GM06990 (cell line): ENCODE data around the gene TEDC2.

ENCODE experiments used
- DNase-seq: peaks from one replicate; pipeline ENCODE4 v3.0.0-alpha.2; 2011; ENCODE audit not compliant: insufficient read length; ENCODE audit errors: extremely low read depth
- H3K27me3 ChIP-seq: replicated peaks from 2 replicates; pipeline ENCODE4 v1.6.0; 2011; ENCODE audit warnings: low read length; ENCODE audit not compliant: control insufficient read depth, insufficient read depth
- H3K36me3 ChIP-seq: 2 replicates; pipeline ENCODE4 v1.5.1; 2011; ENCODE audit warnings: low read length; ENCODE audit not compliant: control insufficient read depth, insufficient read depth
- H3K4me3 ChIP-seq: replicated peaks from 2 replicates; pipeline ENCODE4 v1.5.1; 2011; ENCODE audit warnings: low read depth, mild to moderate bottlenecking, control low read depth, low read length
- CTCF ChIP-seq: IDR thresholded peaks from 2 replicates; pipeline ENCODE4 v1.5.1; 2011; ENCODE audit warnings: low read length, control low read depth, mild to moderate bottlenecking, inconsistent platforms; ENCODE audit not compliant: insufficient read depth, poor library complexity, severe bottlenecking

The TEDC2 gene

GRCh38 chr16:2460391-2460713, 443 bp downstream of the TEDC2 start:
- DNase-seq = no peak
- peak overlapping the region; percentile 77 for H3K4me3 ChIP-seq
- H3K36me3 ChIP-seq = peaks cover 16% of the 10 kb centered on the region
- no peaks in the 10 kb centered on the region for H3K27me3 ChIP-seq
- no peak for TF ChIP-seq CTCF

GRCh38 chr16:2460916-2461315, 1.0 kb downstream of the TEDC2 start:
- DNase-seq = no peak

GRCh38 chr16:2462031-2462866, 2.3 kb downstream of the TEDC2 start:
- Histone ChIP-seq H3K27me3 (no peaks in the 10 kb centered on the region), H3K36me3 (peaks cover 2% of the 10 kb centered on the region; the same call in 1 of the 2 replicates), H3K4me3 (no peak overlapping the region)
- TF ChIP-seq CTCF = no peak
- no peak for DNase-seq

More at GRCh38 chr16:2460916-2461315, 1.0 kb downstream of the TEDC2 start:
- peaks cover 14% of the 10 kb centered on the region for H3K36me3 ChIP-seq
- TF ChIP-seq CTCF = no peak
- H3K27me3 ChIP-seq = no peaks in the 10 kb centered on the region
- H3K4me3 ChIP-seq = peak overlapping the region; percentile 77

GRCh38 chr16:2464333-2464732, 4.4 kb downstream of the TEDC2 start:
- DNase-seq = no peak
- H3K36me3 ChIP-seq = no peaks in the 10 kb centered on the region; the same call in 1 of the 2 replicates
- no peaks in the 10 kb centered on the region for H3K27me3 ChIP-seq
- TF ChIP-seq CTCF = no peak
- H3K4me3 ChIP-seq = no peak overlapping the region

- no peak for DNase-seq
- peak; percentile 30 for TF ChIP-seq CTCF
- H3K4me3 ChIP-seq = no peak overlapping the region
- H3K36me3 ChIP-seq = no peaks in the 10 kb centered on the region; the same call in 1 of the 2 replicates
- no peaks in the 10 kb centered on the region; the same call in 1 of the 2 replicates for H3K27me3 ChIP-seq
These were observed 5.9 kb downstream of the TEDC2 start for GRCh38 chr16:2465653-2466415.
